GM12878 (cell line): ENCODE measurements around the gene COL23A1.

Source experiments
- BACH1 ChIP-seq: fragments of 450-650 bp; IDR thresholded peaks from 2 replicates; pipeline ENCODE4 v1.6.1; 2017; ENCODE audit warnings: mild to moderate bottlenecking, borderline replicate concordance
- CEBPB ChIP-seq, 2 experiments: fragments of 150-350 bp in 1 of 2; IDR thresholded peaks; 2 replicates each; pipeline ENCODE4 v1.6.1; 2012 to 2014; ENCODE audit warnings: low read depth in 2 of 2, low read length in 2 of 2, borderline replicate concordance in 1 of 2, inconsistent platforms in 1 of 2
- CHD2 ChIP-seq: IDR thresholded peaks from 2 replicates; pipeline ENCODE4 v1.6.1; 2011; ENCODE audit warnings: low read depth, low read length, improper control_type of control experiment, borderline replicate concordance
- HCFC1 ChIP-seq: fragments of 150-350 bp; IDR thresholded peaks from 2 replicates; pipeline ENCODE4 v1.6.1; 2014; ENCODE audit warnings: low read length
- NFIC ChIP-seq: IDR thresholded peaks from 2 replicates; pipeline ENCODE4 v1.6.1; 2012; ENCODE audit warnings: low read depth, mild to moderate bottlenecking, inconsistent platforms, low read length, moderate library complexity
- NRF1 ChIP-seq: conservative IDR thresholded peaks from 2 replicates; pipeline ENCODE4 v1.6.1; 2011; ENCODE audit warnings: mild to moderate bottlenecking, low read depth, low read length, improper control_type of control experiment
- RAD51 ChIP-seq: fragments of 450-650 bp; IDR thresholded peaks from 2 replicates; pipeline ENCODE4 v1.6.1; 2016; ENCODE audit warnings: moderate library complexity, mild to moderate bottlenecking, inconsistent platforms
- SIX5 ChIP-seq: IDR thresholded peaks from 2 replicates; pipeline ENCODE4 v1.6.1; 2011; ENCODE audit warnings: mild to moderate bottlenecking, low read depth, low read length, moderate library complexity; ENCODE audit not compliant: severe bottlenecking
- SMAD1 ChIP-seq: fragments of 450-650 bp; IDR thresholded peaks from 2 replicates; pipeline ENCODE4 v1.6.1; 2018; ENCODE audit warnings: mild to moderate bottlenecking, low read depth; ENCODE audit not compliant: partially characterized antibody
- SUZ12 ChIP-seq: fragments of 200-600 bp; sonication (generic); IDR thresholded peaks from one replicate; pipeline ENCODE4 v1.6.1; 2018; ENCODE audit warnings: antibody characterized with exemption, mild to moderate bottlenecking; ENCODE audit not compliant: unreplicated experiment
- ZNF274 ChIP-seq: IDR thresholded peaks from one replicate; pipeline ENCODE4 v1.8.0; 2011; ENCODE audit not compliant: insufficient read length, insufficient read depth
- TF ChIP-seq, protein P1 (sequence below), 3 experiments: IDR thresholded peaks in 2 of 3; conservative IDR thresholded peaks in 1 of 3; 2 replicates each; pipeline ENCODE4 v1.5.1; 2011; ENCODE audit warnings: low read depth in 3 of 3, low read length in 3 of 3, mild to moderate bottlenecking in 3 of 3, control low read depth in 2 of 3, moderate library complexity in 2 of 3, inconsistent platforms in 1 of 3, mixed read lengths in 1 of 3; ENCODE audit not compliant: control insufficient read depth in 2 of 3, insufficient read depth in 1 of 3; ENCODE audit errors: extremely low read depth in 1 of 3

DNA sequence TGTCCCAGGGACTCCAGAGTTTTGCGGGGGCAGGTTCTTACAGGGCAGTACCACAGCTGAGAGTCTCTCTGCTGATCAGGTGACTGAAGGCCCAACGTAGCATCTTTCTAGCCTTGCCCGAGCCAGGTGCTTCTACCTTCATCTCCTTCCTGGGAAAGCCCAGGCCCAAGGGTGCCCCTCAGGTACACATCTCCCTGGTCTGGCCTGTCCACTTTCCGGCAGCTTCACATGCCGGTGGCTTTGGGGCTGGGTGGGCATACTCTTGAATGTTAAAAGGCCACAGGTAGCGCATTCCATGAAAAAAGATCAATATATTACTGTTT, 351.9 kb downstream of the COL23A1 start:
- TF ChIP-seq, protein P1, sequence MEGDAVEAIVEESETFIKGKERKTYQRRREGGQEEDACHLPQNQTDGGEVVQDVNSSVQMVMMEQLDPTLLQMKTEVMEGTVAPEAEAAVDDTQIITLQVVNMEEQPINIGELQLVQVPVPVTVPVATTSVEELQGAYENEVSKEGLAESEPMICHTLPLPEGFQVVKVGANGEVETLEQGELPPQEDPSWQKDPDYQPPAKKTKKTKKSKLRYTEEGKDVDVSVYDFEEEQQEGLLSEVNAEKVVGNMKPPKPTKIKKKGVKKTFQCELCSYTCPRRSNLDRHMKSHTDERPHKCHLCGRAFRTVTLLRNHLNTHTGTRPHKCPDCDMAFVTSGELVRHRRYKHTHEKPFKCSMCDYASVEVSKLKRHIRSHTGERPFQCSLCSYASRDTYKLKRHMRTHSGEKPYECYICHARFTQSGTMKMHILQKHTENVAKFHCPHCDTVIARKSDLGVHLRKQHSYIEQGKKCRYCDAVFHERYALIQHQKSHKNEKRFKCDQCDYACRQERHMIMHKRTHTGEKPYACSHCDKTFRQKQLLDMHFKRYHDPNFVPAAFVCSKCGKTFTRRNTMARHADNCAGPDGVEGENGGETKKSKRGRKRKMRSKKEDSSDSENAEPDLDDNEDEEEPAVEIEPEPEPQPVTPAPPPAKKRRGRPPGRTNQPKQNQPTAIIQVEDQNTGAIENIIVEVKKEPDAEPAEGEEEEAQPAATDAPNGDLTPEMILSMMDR (IDR thresholded peaks at IDR 0.05 in 2 of 3, conservative IDR thresholded peaks at IDR 0.05 in 1 of 3; ENCODE audit: control insufficient read depth in 2 of 3, extremely low read depth in 1 of 3, insufficient read depth in 1 of 3, low read depth in 3 of 3, low read length in 3 of 3), result no peak
- TF ChIP-seq CHD2, result no peak
- TF ChIP-seq SUZ12, result no peak
- no peak for TF ChIP-seq RAD51
- TF ChIP-seq NRF1, result no peak
- TF ChIP-seq SIX5, result no peak
- TF ChIP-seq BACH1, result no peak
- TF ChIP-seq CEBPB (IDR thresholded peaks at IDR 0.05; ENCODE audit: borderline replicate concordance in 1 of 2, low read depth in 2 of 2, low read length in 2 of 2), result no peak
- TF ChIP-seq SMAD1, result no peak
- no peak for TF ChIP-seq NFIC
- TF ChIP-seq ZNF274, result no peak
- no peak for TF ChIP-seq HCFC1
